PFSK-1 (cell line): Measurements from ENCODE around the gene ZFP36L1.

Experiments used
- FOXP2 ChIP-seq: optimal IDR thresholded peaks from 2 replicates; pipeline ENCODE3; 2011; ENCODE audit warnings: borderline replicate concordance, control low read depth, inconsistent platforms; ENCODE audit not compliant: insufficient read depth; ENCODE audit errors: extremely low read length, extremely low read depth
- POLR2AphosphoS5 ChIP-seq: IDR thresholded peaks from 2 replicates; pipeline ENCODE4 v1.6.1; 2012; ENCODE audit warnings: low read depth, mild to moderate bottlenecking, control low read depth, low read length, moderate library complexity
- REST ChIP-seq, 2 experiments: IDR thresholded peaks; 2 replicates each; pipeline versions ENCODE4 v1.6.1 to v1.8.0; 2011 to 2012; ENCODE audit warnings: low read depth in 2 of 2, low read length in 2 of 2, control low read depth in 1 of 2, inconsistent platforms in 1 of 2, mild to moderate bottlenecking in 1 of 2, moderate library complexity in 1 of 2; ENCODE audit not compliant: insufficient read depth in 1 of 2
- SIN3A ChIP-seq: IDR thresholded peaks from 2 replicates; pipeline ENCODE4 v1.6.1; 2012; ENCODE audit warnings: mild to moderate bottlenecking, low read length, moderate library complexity, borderline replicate concordance; ENCODE audit not compliant: insufficient read depth
- TAF1 ChIP-seq: IDR thresholded peaks from 2 replicates; pipeline ENCODE4 v1.6.1; 2012; ENCODE audit warnings: low read length, control low read depth, borderline replicate concordance; ENCODE audit not compliant: insufficient read depth

GRCh38 chr14:68752271-68753006 is 40.4 kb downstream of the ZFP36L1 start:
- no peak for TF ChIP-seq REST (IDR thresholded peaks at IDR 0.05; ENCODE audit: insufficient read depth in 1 of 2, low read depth in 2 of 2, low read length in 2 of 2)
- no peak for TF ChIP-seq POLR2AphosphoS5
- TF ChIP-seq SIN3A = no peak
- TF ChIP-seq TAF1 = no peak
- no peak for TF ChIP-seq FOXP2
